ENCODE results near the gene DEFB121.
"Not testable (repeated sequence)": the region's sequence is repeated elsewhere in the genome, so short reads cannot be mapped to it uniquely, and the experiment has no call there.

DEFB121 gene, protein sequence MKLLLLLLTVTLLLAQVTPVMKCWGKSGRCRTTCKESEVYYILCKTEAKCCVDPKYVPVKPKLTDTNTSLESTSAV

GRCh38 chr20:31406115-31406514 lies at the start of gene DEFB121:
Gene DEFB121, minus strand, starts transcription at chr20:31406215. Its CDS starts 63 bp downstream, at chr20:31406152.
- no peak for DNase-seq

- no peak for DNase-seq
These were observed 48.3 kb upstream of the DEFB121 start for GRCh38 chr20:31454361-31454760.

DNA sequence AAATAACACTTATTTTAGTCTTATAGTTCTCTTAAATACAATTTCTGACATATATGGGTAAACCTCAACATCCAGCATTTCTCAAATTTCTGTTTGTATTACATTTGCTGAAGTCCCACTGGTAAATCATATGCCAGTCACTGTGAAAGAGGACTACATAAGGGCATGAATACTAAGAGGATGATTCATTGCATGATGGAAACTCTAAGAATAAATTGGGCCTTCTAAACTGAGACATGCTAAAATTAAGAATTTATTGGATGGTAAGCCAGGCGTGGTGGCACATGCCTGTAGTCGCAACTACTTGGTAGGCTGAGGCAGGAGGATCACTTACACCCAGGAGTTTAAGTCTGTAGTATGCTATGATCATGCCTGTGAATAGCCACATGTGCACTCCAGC lies 46.6 kb upstream of the DEFB121 start:
- DNase-seq: no peak

- DNase-seq: no peak
These were observed 43.7 kb upstream of the DEFB121 start for GRCh38 chr20:31449511-31450414.

GRCh38 chr20:31446084-31446819 lies 40.2 kb upstream of the DEFB121 start:
- no peak for DNase-seq

- DNase-seq: no peak
These were observed 34.1 kb upstream of the DEFB121 start, which contains the start of gene DEFB123 for GRCh38 chr20:31440012-31440659. Gene DEFB123, plus strand, starts transcription at chr20:31440632. Its CDS starts 67 bp downstream, at chr20:31440699.

GRCh38 chr20:31430568-31431115 lies 24.6 kb upstream of the DEFB121 start:
- DNase-seq: no peak

- DNase-seq: not testable (repeated sequence)
These were observed 21.6 kb upstream of the DEFB121 start for GRCh38 chr20:31427576-31427975.

DNA sequence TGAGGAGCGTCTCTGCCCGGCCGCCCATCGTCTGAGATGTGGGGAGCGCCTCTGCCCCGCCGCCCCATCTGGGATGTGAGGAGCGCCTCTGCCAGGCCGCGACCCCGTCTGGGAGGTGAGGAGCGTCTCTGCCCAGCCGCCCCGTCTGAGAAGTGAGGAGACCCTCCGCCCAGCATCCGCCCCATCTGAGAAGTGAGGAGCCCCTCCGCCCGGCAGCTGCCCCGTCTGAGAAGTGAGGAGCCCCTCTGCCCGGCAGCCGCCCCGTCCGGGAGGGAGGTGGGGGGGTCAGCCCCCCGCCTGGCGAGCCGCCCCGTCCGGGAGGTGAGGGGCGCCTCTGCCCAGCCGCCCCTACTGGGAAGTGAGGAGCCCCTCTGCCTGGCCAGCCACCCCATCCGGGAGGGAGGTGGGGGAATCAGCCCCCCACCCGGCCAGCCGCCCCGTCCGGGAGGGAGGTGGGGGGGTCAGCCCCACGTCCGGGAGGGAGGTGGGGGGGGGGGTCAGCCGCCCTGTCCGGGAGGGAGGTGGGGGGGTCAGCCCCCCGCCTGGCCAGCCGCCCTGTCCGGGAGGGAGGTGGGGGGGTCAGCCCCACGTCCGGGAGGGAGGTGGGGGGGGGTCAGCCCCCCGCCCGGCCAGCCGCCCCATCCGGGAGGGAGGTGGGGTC lies 21.0 kb upstream of the DEFB121 start:
- DNase-seq: not testable (repeated sequence)

- no peak for DNase-seq
These were observed 19.8 kb upstream of the DEFB121 start for GRCh38 chr20:31425797-31426196.

GRCh38 chr20:31418307-31418706 lies 12.3 kb upstream of the DEFB121 start:
- no peak for DNase-seq

GRCh38 chr20:31415653-31416052 lies 9.6 kb upstream of the DEFB121 start:
- DNase-seq: no peak

- DNase-seq: no peak
These were observed 8.4 kb upstream of the DEFB121 start for GRCh38 chr20:31414381-31414780.

GRCh38 chr20:31410011-31410410 lies 4.0 kb upstream of the DEFB121 start:
- DNase-seq: no peak

DNA sequence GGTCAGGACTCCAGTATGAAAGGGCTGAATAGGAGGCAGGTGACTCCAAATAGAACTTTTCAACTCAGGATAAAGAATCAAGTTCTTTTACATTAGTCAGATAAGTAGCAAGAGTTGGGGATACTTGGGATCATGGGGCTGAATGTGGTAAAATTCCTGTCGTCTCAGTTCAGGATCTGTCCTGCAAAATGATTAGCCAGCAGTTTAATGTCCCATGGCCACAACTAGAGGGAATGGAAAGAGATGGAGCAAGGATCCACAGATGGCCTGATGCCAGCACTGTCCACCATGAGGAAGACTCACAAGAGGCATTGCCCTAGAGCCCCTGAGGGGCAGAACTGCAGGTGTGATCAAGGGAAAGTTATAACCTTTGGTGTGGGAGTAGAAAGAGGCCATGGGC lies 2.1 kb downstream of the DEFB121 start:
- DNase-seq: no peak

GRCh38 chr20:31394900-31395299 lies 11.1 kb downstream of the DEFB121 start:
- no peak for DNase-seq

DNA sequence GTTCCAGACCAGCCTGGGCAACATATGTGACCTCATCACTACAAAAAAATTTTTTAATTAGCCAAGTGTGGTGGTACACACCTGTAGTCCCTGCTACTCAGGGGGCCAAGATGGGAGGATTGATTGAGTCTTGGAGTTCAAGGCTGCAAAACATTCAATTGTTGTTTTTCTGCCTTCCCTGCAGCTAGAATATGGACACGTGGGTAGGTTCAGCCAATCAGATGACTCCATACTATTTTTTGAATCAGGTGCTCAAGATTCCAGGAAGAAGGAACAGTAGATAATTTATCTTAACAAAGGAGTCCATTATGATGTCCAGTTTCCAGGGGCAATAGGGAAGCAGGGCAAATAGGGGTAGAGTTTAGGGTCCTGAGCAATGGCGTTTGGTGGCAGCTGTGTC lies 13.2 kb downstream of the DEFB121 start:
- DNase-seq: no peak

GRCh38 chr20:31390490-31390889 lies 15.5 kb downstream of the DEFB121 start, which contains the start of gene DEFB119:
Gene DEFB119, minus strand, starts transcription at chr20:31390590. Its CDS starts 107 bp downstream, at chr20:31390483.
- no peak for DNase-seq

- DNase-seq: no peak
These were observed 31.7 kb downstream of the DEFB121 start for GRCh38 chr20:31374346-31374745.

GRCh38 chr20:31368301-31368700 lies 37.7 kb downstream of the DEFB121 start, which contains the start of gene DEFB118:
Gene DEFB118, plus strand, starts transcription at chr20:31368601. Its CDS starts 50 bp downstream, at chr20:31368651.
- no peak for DNase-seq

- DNase-seq: not testable (repeated sequence)
These were observed 41.7 kb downstream of the DEFB121 start for GRCh38 chr20:31364272-31364671.

DNA sequence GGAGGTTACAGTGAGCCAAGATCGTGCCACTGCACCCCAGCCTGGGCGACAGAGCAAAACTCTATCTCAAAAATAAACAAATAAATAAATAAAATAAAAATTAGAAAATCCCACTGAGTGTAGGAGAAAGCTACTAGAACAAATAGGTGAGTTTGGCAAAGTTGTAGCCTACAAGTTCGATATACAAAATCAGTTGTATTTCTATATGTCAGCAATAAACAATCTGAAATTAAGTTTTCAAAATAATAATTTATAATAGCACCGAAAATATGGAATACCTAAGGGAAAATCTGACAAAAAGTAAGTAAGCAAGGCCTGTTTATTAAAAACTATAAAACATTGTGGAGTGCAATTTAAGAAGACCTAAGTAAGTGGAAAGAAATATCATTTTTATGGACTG lies 42.7 kb downstream of the DEFB121 start:
- DNase-seq: no peak
